D721Med (cell line): Measurements from ENCODE around the gene RNGTT.

ENCODE experiments used
- DNase-seq: peaks from one replicate; pipeline ENCODE4 v3.0.0; 2011; ENCODE audit warnings: low spot score; ENCODE audit not compliant: insufficient read length
- FAIRE-seq: peaks from 2 replicates; lab custom pipeline; 2011; peaks lifted over from hg19 to GRCh38; lab: Jason Lieb, UNC
- CTCF ChIP-seq: IDR thresholded peaks from 2 replicates; pipeline ENCODE4 v1.5.1; 2012; ENCODE audit warnings: mild to moderate bottlenecking, control low read depth; ENCODE audit not compliant: insufficient read depth; ENCODE audit errors: missing control alignments

Gene RNGTT

GRCh38 chr6:88890860-88891845 is 72.3 kb downstream of the RNGTT start:
- no peak for TF ChIP-seq CTCF
- no peak for FAIRE-seq
- no peak for DNase-seq

- DNase-seq, result no peak
- FAIRE-seq, result no peak
- no peak for TF ChIP-seq CTCF
These were observed 73.0 kb downstream of the RNGTT start for GRCh38 chr6:88890394-88890793.

GRCh38 chr6:88884361-88884760 is 79.1 kb downstream of the RNGTT start:
- no peak for TF ChIP-seq CTCF
- FAIRE-seq, result no peak
- no peak for DNase-seq

GRCh38 chr6:88882536-88882935 is 80.9 kb downstream of the RNGTT start:
- no peak for TF ChIP-seq CTCF
- FAIRE-seq, result no peak

GRCh38 chr6:88881451-88881850 is 82.0 kb downstream of the RNGTT start:
- no peak for TF ChIP-seq CTCF
- DNase-seq, result no peak
- no peak for FAIRE-seq

More at GRCh38 chr6:88882536-88882935, 80.9 kb downstream of the RNGTT start:
- no peak for DNase-seq

- no peak for TF ChIP-seq CTCF
- no peak for FAIRE-seq
- no peak for DNase-seq
These were observed 83.4 kb downstream of the RNGTT start for GRCh38 chr6:88880021-88880420.

- FAIRE-seq (no peak), DNase-seq (no peak)
- TF ChIP-seq CTCF, result no peak
These were observed 85.5 kb downstream of the RNGTT start for GRCh38 chr6:88877893-88878292.
